ENCODE measurements around the gene GIMAP1.

- no peak for TF ChIP-seq CREM (CRISPR knock-in tag; IDR thresholded peaks at IDR 0.05)
- TF ChIP-seq IRF2 (CRISPR knock-in tag; IDR thresholded peaks at IDR 0.05; ENCODE audit: borderline replicate concordance, low read depth): no peak
- TF ChIP-seq CTCF (IDR thresholded peaks at IDR 0.05): no peak
- no peak for TF ChIP-seq NR3C1 (CRISPR knock-in tag; conservative IDR thresholded peaks at IDR 0.05; ENCODE audit: low read depth)
These were observed 17.2 kb downstream of the GIMAP1 start for GRCh38 chr7:150733482-150734095.

All from WTC11 (cell line).